Measurements from ENCODE around the gene AMBP.

- TF ChIP-seq, protein P1, sequence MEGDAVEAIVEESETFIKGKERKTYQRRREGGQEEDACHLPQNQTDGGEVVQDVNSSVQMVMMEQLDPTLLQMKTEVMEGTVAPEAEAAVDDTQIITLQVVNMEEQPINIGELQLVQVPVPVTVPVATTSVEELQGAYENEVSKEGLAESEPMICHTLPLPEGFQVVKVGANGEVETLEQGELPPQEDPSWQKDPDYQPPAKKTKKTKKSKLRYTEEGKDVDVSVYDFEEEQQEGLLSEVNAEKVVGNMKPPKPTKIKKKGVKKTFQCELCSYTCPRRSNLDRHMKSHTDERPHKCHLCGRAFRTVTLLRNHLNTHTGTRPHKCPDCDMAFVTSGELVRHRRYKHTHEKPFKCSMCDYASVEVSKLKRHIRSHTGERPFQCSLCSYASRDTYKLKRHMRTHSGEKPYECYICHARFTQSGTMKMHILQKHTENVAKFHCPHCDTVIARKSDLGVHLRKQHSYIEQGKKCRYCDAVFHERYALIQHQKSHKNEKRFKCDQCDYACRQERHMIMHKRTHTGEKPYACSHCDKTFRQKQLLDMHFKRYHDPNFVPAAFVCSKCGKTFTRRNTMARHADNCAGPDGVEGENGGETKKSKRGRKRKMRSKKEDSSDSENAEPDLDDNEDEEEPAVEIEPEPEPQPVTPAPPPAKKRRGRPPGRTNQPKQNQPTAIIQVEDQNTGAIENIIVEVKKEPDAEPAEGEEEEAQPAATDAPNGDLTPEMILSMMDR (IDR thresholded peaks at IDR 0.05 in 8 of 11, conservative IDR thresholded peaks at IDR 0.05 in 3 of 11), result no peak
- TF ChIP-seq POLR2AphosphoS5 (IDR thresholded peaks at IDR 0.05) (no peak), POLR2A (IDR thresholded peaks at IDR 0.05) (no peak)
These were observed 38.6 kb downstream of the AMBP start for GRCh38 chr9:114039484-114039883.

Measured in spleen (tissue), 7 donors.